Measurements from ENCODE around the gene BCAR3. TPM values are rescaled to one million over a fixed set of nuclear protein-coding genes. Genes with fewer than 3 reads are reported as not detected.

Gene BCAR3
- total RNA-seq, 2 donors from 2014 or later, result 7.9 to 10.9 TPM

DNA sequence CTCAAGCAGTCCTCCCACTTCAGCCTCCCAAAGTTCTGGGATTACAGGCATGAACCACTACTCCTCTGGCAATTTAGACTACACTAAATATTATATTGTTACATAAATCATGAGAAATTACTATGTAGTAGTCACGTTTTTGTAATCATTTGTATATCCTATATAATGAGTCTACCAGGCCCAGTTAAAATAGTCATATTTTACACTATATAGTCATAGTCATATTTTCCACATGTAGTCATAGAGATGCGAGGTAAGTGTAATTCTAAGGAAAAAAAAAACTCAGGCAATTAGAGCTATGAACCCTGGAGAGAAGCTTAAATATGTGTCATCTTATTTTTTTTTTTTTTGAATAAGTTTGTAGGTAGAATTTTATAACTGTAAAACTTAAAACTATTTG is 143.7 kb downstream of the BCAR3 start:
- no peak for TF ChIP-seq POLR2A (IDR thresholded peaks at IDR 0.05)
- TF ChIP-seq, protein P1, sequence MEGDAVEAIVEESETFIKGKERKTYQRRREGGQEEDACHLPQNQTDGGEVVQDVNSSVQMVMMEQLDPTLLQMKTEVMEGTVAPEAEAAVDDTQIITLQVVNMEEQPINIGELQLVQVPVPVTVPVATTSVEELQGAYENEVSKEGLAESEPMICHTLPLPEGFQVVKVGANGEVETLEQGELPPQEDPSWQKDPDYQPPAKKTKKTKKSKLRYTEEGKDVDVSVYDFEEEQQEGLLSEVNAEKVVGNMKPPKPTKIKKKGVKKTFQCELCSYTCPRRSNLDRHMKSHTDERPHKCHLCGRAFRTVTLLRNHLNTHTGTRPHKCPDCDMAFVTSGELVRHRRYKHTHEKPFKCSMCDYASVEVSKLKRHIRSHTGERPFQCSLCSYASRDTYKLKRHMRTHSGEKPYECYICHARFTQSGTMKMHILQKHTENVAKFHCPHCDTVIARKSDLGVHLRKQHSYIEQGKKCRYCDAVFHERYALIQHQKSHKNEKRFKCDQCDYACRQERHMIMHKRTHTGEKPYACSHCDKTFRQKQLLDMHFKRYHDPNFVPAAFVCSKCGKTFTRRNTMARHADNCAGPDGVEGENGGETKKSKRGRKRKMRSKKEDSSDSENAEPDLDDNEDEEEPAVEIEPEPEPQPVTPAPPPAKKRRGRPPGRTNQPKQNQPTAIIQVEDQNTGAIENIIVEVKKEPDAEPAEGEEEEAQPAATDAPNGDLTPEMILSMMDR (IDR thresholded peaks at IDR 0.05), result no peak
- 69 to 72% methylated on average over 2 of the region's 2 CpGs for WGBS, 2 donors
- DNase-seq, result no peak
- no peak overlapping the region for H3K27ac ChIP-seq
- ATAC-seq, result no peak
- no peaks in the 10 kb centered on the region for H3K9me3 ChIP-seq
- no peaks in the 10 kb centered on the region for H3K27me3 ChIP-seq
- no peaks in the 10 kb centered on the region for H3K36me3 ChIP-seq (replicated peaks in 1 of 2; ENCODE audit: insufficient read depth in 1 of 2, low read depth in 2 of 2)
- no peak overlapping the region for H3K4me3 ChIP-seq
- no peaks in the 10 kb centered on the region for H3K4me1 ChIP-seq
- intact Hi-C loops (cut with DNase I), result no loop called here

DNA sequence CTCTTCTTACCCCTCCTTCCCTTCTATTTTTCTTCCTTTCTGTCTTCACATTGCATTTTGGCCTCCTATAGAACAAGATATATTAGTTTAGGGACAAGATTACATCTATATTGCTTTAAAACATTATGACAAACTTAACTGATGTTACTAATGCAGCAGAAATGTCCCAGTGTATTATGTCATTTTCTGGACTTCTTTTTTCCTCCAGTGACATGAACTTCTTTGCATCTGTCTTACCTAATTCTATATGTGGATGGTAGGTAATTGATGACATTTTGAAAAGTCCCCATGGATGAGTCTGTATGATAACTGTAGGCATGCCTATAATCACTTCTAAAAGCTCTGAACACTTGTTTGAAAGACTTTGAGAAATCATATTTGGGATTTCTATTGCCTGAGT is 144.2 kb downstream of the BCAR3 start:
- H3K36me3 ChIP-seq (replicated peaks in 1 of 2; ENCODE audit: insufficient read depth in 1 of 2, low read depth in 2 of 2), result no peaks in the 10 kb centered on the region
- ATAC-seq (no peak), DNase-seq (no peak)
- H3K27me3 ChIP-seq, result no peaks in the 10 kb centered on the region
- H3K9me3 ChIP-seq, result no peaks in the 10 kb centered on the region
- intact Hi-C loops (cut with DNase I), result no loop called here
- TF ChIP-seq, protein P1 (IDR thresholded peaks at IDR 0.05), result no peak
- no peak for TF ChIP-seq POLR2A (IDR thresholded peaks at IDR 0.05)
- no peaks in the 10 kb centered on the region for H3K4me1 ChIP-seq
- no peak overlapping the region for H3K4me3 ChIP-seq
- H3K27ac ChIP-seq, result no peak overlapping the region

DNA sequence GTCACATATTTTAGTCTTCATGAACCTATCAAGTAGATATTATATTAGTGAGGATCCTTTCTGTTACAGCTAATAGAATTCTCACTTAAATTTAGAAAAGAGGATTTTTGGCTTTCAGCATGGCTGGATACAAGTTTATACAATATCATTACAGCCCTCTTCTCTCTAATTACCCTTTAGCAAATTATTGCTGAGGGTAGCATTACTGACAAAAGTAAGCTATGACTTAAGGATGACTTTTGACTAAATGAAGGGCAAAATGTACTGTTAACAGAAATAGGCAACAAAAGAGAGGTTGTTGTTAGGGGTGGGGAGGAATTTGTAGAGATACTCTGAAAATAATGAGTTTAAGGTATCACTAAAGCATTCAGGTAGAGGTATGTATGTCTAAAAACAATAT is 148.0 kb downstream of the BCAR3 start:
- Histone ChIP-seq H3K9me3 (no peaks in the 10 kb centered on the region), H3K4me1 (no peaks in the 10 kb centered on the region), H3K27me3 (no peaks in the 10 kb centered on the region), H3K27ac (no peak overlapping the region), H3K36me3 (replicated peaks in 1 of 2; ENCODE audit: insufficient read depth in 1 of 2, low read depth in 2 of 2) (no peaks in the 10 kb centered on the region), H3K4me3 (no peak overlapping the region)
- TF ChIP-seq, protein P1 (IDR thresholded peaks at IDR 0.05), result no peak
- TF ChIP-seq POLR2A (IDR thresholded peaks at IDR 0.05), result no peak
- ATAC-seq, result no peak
- intact Hi-C loops (cut with DNase I), result no loop called here
- no peak for DNase-seq

DNA sequence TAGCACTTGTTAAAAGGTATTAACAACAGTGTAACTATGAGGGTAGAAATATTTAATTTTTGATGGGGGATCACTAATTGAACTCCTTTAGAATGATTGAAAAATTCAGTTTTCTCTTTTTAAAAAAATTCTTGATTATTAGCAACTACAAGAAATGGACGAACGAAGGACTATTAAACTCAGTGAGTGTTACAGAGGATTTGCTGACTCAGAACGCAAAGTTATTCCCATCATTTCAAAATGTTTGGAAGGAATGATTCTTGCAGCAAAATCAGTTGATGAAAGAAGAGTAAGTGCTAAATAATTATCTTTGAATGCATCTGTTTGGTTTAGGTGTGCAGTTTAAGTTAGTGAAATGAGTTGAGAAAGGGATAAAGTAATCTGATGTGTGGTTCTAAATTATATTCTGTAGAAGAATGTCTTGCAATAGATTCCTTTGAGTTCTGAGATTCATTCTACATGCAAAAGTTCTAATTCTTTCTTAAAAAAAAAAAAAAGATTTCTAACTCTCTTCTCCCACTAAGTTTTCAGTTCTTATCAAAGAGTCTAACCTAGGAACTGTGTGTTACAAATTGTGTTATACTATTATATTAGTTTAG is 148.8 kb downstream of the BCAR3 start:
- ATAC-seq, result no peak
- TF ChIP-seq, protein P1 (IDR thresholded peaks at IDR 0.05), result no peak
- TF ChIP-seq POLR2A (IDR thresholded peaks at IDR 0.05), result no peak
- Histone ChIP-seq H3K27me3 (no peaks in the 10 kb centered on the region), H3K4me3 (no peak overlapping the region), H3K27ac (no peak overlapping the region), H3K36me3 (replicated peaks in 1 of 2; ENCODE audit: insufficient read depth in 1 of 2, low read depth in 2 of 2) (no peaks in the 10 kb centered on the region), H3K9me3 (no peaks in the 10 kb centered on the region), H3K4me1 (no peaks in the 10 kb centered on the region)
- 94 to 96% methylated on average over 3 of the region's 3 CpGs for WGBS, 2 donors
- no peak for DNase-seq
- intact Hi-C loops (cut with DNase I), result no loop called here

DNA sequence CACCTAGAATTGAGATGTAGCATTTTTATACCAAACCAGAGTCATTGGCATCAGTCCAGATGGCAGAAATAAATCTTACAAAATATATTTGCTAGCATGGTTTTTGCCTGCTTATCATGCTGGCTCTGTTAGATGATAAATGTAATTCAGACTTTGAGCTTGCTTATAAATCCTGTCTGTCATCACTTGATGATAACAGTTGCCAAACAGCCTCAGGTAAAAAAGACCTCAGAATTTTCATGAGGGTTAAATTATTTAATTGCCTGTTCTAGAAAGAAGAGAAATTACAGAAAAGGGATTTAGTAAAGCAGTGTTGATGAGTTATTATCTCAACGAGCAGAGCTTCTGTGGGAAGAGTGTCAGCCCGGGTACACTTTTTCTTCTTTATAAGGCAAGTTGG is 150.4 kb downstream of the BCAR3 start:
- TF ChIP-seq, protein P1 (IDR thresholded peaks at IDR 0.05), result no peak
- TF ChIP-seq POLR2A (IDR thresholded peaks at IDR 0.05), result no peak
- intact Hi-C loops (cut with DNase I), result no loop called here
- Histone ChIP-seq H3K27me3 (no peaks in the 10 kb centered on the region), H3K36me3 (replicated peaks in 1 of 2; ENCODE audit: insufficient read depth in 1 of 2, low read depth in 2 of 2) (no peaks in the 10 kb centered on the region), H3K4me3 (no peak overlapping the region), H3K4me1 (no peaks in the 10 kb centered on the region), H3K27ac (no peak overlapping the region), H3K9me3 (no peaks in the 10 kb centered on the region)
- ATAC-seq, result no peak
- 37 to 45% methylated on average over 2 of the region's 2 CpGs for WGBS, 2 donors
- DNase-seq, result no peak
